ENCODE measurements around the gene NRROS. TPM values are rescaled to one million over a fixed set of nuclear protein-coding genes. Genes with fewer than 3 reads are reported as not detected.
A peak's percentile ranks its signal among the peaks of the same experiment; 100 is the strongest.

Gene NRROS
- total and polyA plus RNA-seq, 2 of the 13 experiments (the other 11 are each of a cell fraction or from before 2014, with no cell fraction given) = not detected

GRCh38 chr3:196625331-196625730 is 14.2 kb upstream of the NRROS start (continued):
- TF ChIP-seq NFE2L2 (IDR thresholded peaks at IDR 0.05; ENCODE audit: low read length) = no peak
- no peak for TF ChIP-seq RXRA (CRISPR knock-in tag; IDR thresholded peaks at IDR 0.05)
- no peak for TF ChIP-seq ZNF549 (CRISPR knock-in tag; IDR thresholded peaks at IDR 0.05)
- no peak for TF ChIP-seq IRX3 (CRISPR knock-in tag; IDR thresholded peaks at IDR 0.05; ENCODE audit: borderline replicate concordance, low read depth)
- no peak for TF ChIP-seq NONO (IDR thresholded peaks at IDR 0.05)
- no peak for TF ChIP-seq NONO (CRISPR knock-in tag; conservative IDR thresholded peaks at IDR 0.05)

- no peak overlapping the region for H3K9ac ChIP-seq (ENCODE audit: insufficient read depth, low read depth, low read length)
- peaks cover 10% of the 10 kb centered on the region for H3K4me1 ChIP-seq (ENCODE audit: insufficient read depth, low read length)
- no peak overlapping the region for H3K4me3 ChIP-seq (replicated peaks in 1 of 3; ENCODE audit: insufficient read depth in 1 of 3, low read depth in 2 of 3, low read length in 3 of 3)
- H2AFZ ChIP-seq (ENCODE audit: low read length) = no peak overlapping the region
- H3K4me2 ChIP-seq (ENCODE audit: low read depth, low read length) = no peak overlapping the region
- no peaks in the 10 kb centered on the region for H3K9me3 ChIP-seq (ENCODE audit: low read length)
- WGBS (ENCODE audit: low lambda C conversion rate) = 67% methylated on average over 6 of the region's 8 CpGs
- TF ChIP-seq MAFK (conservative IDR thresholded peaks at IDR 0.05 in 1 of 2, IDR thresholded peaks at IDR 0.05 in 1 of 2; ENCODE audit: low read length in 2 of 2) (no peak), HNRNPL (IDR thresholded peaks at IDR 0.05; ENCODE audit: low read depth, low read length) (0 out of 2 replicates have a peak, but pooled peaks have one; percentile 27)
- no peak overlapping the region for H3K27ac ChIP-seq (ENCODE audit: extremely low read length, insufficient read depth, low read length)
- intact Hi-C loops (cut with micrococcal nuclease; ENCODE audit: unreplicated experiment) (no loop called here), in situ Hi-C loops (cut with HindIII; ENCODE audit: extremely low pct_ligation_motif_present, low pct_unique_long_range_greater_than_20kb) (no loop called here)
- H3K36me3 ChIP-seq (replicated peaks in 1 of 2; ENCODE audit: control insufficient read depth in 1 of 2, insufficient read depth in 2 of 2, low read length in 2 of 2) = no peaks in the 10 kb centered on the region
- no peaks in the 10 kb centered on the region for H3K79me2 ChIP-seq (ENCODE audit: insufficient read depth, low read length)
- ChIA-PET CTCF (ENCODE audit: low intra/inter-chr PET ratio, low total read pairs) (no interaction called here), POLR2A (no interaction called here)
- no peak for ATAC-seq
- H3K27me3 ChIP-seq (ENCODE audit: control insufficient read depth in 1 of 2, insufficient read depth in 2 of 2, low read length in 2 of 2) = peaks cover 0 to 15% of the 10 kb centered on the region in 2 experiments; a peak in 4 of 5 replicates
- DNase-seq (ENCODE audit: low spot score) = no peak
- H4K20me1 ChIP-seq (ENCODE audit: insufficient read depth, low read length) = no peaks in the 10 kb centered on the region
- no TSS peak for BruUV-seq (replicated peaks)
- no peak for FAIRE-seq
These were observed 11.6 kb upstream of the NRROS start for GRCh38 chr3:196627918-196628231.

DNA sequence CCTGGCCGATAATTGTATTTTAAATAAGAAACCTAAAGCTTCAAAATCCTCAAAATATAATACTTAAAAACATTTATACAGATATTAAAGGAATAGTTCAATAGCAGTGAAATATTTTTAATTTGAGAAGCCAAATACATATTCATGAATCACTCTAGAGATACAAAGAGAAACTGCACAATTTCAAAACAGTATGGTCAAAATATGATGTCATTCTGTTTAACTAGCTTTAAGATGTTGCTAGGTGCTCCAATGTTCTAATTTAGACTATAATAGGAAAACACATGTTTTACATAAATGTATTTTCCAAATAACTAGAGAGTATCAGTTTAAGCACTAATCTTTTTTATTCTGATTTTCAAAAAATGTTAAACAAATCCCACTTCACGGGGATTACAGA is 10.3 kb upstream of the NRROS start:
- 94% methylated on average over 2 of the region's 2 CpGs for WGBS (ENCODE audit: low lambda C conversion rate)
- ChIA-PET POLR2A (no interaction called here), CTCF (ENCODE audit: low intra/inter-chr PET ratio, low total read pairs) (no interaction called here)
- DNase-seq (ENCODE audit: low spot score) (no peak), FAIRE-seq (no peak), ATAC-seq (no peak)
- H4K20me1 ChIP-seq (ENCODE audit: insufficient read depth, low read length) = no peaks in the 10 kb centered on the region
- H3K9ac ChIP-seq (ENCODE audit: insufficient read depth, low read depth, low read length) = no peak overlapping the region
- no peak overlapping the region for H3K4me3 ChIP-seq (replicated peaks in 1 of 3; ENCODE audit: insufficient read depth in 1 of 3, low read depth in 2 of 3, low read length in 3 of 3)
- H3K27ac ChIP-seq (ENCODE audit: extremely low read length, insufficient read depth, low read length) = no peak overlapping the region
- intact Hi-C loops (cut with micrococcal nuclease; ENCODE audit: unreplicated experiment) (no loop called here), in situ Hi-C loops (cut with HindIII; ENCODE audit: extremely low pct_ligation_motif_present, low pct_unique_long_range_greater_than_20kb) (no loop called here)
- H2AFZ ChIP-seq (ENCODE audit: low read length) = no peak overlapping the region
- TF ChIP-seq ZSCAN29 (CRISPR knock-in tag; conservative IDR thresholded peaks at IDR 0.05) = no peak
- TF ChIP-seq ATF7 (IDR thresholded peaks at IDR 0.05) = peak; percentile 38; the same call in 1 of the 2 replicates
- no peak for TF ChIP-seq ATF7 (CRISPR knock-in tag; IDR thresholded peaks at IDR 0.05)
- no peaks in the 10 kb centered on the region for H3K36me3 ChIP-seq (replicated peaks in 1 of 2; ENCODE audit: control insufficient read depth in 1 of 2, insufficient read depth in 2 of 2, low read length in 2 of 2)
- no peak overlapping the region for H3K4me2 ChIP-seq (ENCODE audit: low read depth, low read length)
- peaks cover 24% of the 10 kb centered on the region for H3K4me1 ChIP-seq (ENCODE audit: insufficient read depth, low read length)
- peaks cover 0 to 11% of the 10 kb centered on the region in 2 experiments; a peak in 3 of 5 replicates for H3K27me3 ChIP-seq (ENCODE audit: control insufficient read depth in 1 of 2, insufficient read depth in 2 of 2, low read length in 2 of 2)
- no TSS peak for BruUV-seq (replicated peaks)
- H3K9me3 ChIP-seq (ENCODE audit: low read length) = no peaks in the 10 kb centered on the region
- H3K79me2 ChIP-seq (ENCODE audit: insufficient read depth, low read length) = no peaks in the 10 kb centered on the region

All from HepG2 (cell line).